Renal cortical epithelial cell (primary cell): ENCODE results near the gene CDK2. TPM values are rescaled to one million over a fixed set of nuclear protein-coding genes. Genes with fewer than 3 reads are reported as not detected.

Experiments used
- DNase-seq: peaks from one replicate; pipeline ENCODE4 v3.0.0-alpha.2; 2011; ENCODE audit warnings: low read depth
- total RNA-seq: library from RNA; depleted of rRNA; stranded (reverse); fragments of >200 nt; gene quantifications from 2 replicates; pipeline ENCODE4 v1.2.3, GENCODE V29; 2014

CDK2 gene
- total RNA-seq, 1 donor from 2014 or later, result 12.9 TPM

GRCh38 chr12:55937981-55938380 is 28.6 kb upstream of the CDK2 start:
- DNase-seq, result no peak

DNA sequence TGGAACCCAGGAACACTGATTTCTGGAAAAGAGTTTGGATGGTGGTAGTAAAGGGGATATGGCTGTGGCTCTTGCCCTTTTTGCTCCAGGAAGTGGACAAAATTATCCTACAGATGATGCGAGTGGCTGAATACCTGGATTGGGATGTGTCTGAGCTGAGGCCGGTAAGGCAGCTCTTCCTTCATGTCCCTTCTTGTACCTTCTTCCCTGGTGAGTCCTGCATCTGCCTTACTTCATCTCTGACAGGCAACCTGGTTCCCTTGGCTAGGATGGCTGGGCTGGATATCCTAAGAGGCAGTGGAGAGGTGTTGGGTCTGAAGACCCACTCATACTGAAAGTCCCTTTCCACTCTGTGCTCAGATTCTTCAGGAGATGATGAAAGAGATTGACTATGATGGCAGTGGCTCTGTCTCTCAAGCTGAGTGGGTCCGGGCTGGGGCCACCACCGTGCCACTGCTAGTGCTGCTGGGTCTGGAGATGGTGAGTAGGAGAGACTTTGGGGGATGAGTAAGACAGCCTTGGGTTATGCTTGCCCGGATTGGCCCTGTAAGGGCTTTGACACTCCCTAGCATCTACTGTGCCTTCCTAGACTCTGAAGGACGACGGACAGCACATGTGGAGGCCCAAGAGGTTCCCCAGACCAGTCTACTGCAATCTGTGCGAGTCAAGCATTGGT is 27.7 kb upstream of the CDK2 start:
- no peak for DNase-seq

GRCh38 chr12:55940065-55940732 is 26.4 kb upstream of the CDK2 start:
- DNase-seq, result peak; percentile 75

GRCh38 chr12:55942055-55942454 is 24.6 kb upstream of the CDK2 start:
- DNase-seq, result no peak

DNA sequence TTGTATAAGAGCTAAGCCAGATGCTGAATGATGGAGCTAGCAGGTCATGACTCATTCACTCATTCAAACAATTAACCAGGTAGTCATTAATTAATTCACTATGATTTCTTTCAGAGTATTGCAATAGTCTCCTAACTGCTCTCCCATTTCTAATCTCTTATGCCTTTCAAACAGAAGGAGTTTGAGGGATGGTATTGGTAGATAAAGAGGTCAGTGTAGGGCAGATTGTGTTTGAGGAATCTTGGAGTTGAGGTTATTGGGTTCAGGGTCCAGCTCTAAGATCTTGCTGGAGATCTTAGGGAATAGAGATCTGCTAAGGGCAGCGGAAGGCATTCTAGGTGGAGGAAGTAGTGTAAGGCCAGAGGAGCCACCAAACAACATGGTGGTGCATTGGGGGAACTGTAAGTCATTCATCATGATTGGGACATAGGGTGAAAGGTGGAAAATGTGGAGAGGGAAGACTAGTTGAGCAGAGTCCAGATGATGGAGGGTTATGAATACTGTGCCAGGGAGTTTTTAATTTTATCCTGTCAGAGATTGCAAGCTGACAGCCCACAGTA is 24.0 kb upstream of the CDK2 start:
- DNase-seq, result peak; percentile 37

DNA sequence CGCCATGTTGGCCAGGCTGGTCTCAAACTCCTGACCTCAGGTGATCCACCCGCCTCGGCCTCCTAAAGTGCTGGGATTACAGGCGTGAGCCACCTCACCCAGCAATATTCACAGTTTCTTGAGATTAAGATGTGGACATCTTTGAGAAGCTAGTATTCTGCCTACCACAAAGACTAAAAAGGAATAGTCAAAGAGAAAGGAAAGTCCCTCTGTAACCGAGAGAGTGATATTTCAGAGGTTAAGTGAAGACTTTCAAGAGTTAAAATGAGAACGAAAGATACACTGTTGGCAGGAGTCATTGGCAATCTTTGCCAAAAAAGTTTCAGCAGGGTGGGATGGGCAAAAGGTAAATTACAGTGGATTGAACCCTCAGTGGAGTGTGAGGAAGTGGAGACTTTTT is 20.1 kb upstream of the CDK2 start:
- no peak for DNase-seq

GRCh38 chr12:55955344-55955743 is 11.3 kb upstream of the CDK2 start:
- DNase-seq, result no peak

DNA sequence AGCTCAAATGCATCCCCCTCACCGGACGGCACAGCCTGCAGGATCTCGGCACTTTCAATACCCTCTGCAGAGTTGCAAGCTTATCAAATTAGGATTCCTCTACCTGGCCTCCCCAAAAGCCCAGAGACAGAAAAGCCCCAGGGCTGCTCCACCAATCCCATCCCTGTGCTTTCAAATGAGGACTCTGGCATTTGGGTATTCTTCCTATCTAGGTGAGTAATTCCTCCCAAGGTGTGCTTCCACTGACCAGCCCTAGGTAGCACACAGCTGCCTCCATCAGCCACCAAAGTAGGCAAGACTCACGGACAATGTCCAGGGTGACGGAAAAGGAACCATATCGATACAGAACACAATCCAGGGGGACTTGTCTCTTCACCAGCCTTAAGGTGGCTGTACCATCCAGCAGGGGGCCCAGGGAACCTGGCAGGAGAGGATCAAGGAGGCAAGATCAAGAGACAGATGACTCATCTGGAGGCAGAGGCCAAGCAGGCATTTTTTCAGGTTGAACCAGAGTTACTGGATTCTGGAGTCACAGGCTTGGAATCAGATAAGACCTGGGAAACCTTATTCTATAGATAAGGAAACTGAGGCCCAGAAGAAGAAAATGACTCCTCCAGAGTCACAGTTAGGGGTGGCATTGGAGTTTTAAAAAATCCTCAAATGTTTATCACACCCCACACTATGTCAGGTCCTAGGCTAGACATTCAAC is 10.7 kb upstream of the CDK2 start:
- DNase-seq, result peak; percentile 83

DNA sequence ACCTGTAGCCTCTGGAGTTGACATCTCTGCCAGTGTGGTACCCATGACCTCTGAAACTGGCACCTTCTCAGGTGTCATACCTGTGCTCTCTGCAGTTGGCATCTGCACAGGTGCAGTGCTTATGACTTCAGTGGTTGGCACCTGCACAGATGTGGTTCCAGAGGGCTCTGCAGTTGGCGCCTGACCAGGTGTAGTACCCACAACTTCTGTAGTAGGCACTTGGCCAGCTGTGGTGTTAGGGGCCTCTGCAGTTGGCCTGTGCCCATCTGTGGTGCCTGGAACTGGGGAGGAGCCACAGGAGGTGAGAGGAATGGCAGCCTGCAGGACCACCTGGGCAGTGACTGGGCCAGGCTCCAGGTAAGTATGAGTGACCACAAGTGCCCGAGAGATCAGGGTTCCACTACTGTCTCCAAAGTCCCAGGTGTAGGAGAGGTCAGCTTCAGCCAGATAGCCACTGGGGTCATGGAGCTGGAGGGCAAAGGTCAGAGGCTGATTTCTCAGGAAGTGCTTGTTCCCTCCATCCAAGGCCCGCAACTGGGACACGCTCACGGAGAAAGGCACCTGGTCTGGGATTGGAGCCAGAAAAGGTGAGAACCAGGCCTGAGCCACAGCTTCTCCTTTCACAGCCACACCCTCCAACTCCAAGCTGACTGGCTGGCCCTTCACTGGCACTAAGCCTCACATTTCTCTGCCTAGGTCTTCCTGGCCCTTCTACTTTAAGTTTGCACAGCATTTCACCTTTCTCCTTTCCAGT is 9.3 kb upstream of the CDK2 start:
- DNase-seq, result no peak

GRCh38 chr12:55963760-55964159 is 2.9 kb upstream of the CDK2 start:
- no peak for DNase-seq

DNA sequence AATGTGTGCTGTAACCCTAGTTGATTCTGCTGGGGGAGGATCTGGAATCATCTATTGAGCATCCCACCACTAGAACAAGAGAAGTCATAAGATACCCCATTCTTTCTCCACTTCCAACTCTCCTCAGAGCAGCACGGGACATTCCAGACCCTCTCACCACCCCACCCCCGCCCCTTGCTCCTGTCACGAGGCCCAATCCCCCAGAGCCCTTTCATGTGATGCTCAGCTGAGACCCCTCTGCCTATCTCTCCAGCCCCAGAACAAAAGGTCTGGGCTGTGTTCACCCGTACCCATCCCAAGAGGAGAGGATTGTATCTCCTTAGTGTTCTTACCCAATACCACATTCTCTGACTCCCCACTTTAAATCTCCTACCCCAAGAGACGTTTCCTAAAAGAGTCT is 1.4 kb upstream of the CDK2 start:
- DNase-seq, result no peak

DNA sequence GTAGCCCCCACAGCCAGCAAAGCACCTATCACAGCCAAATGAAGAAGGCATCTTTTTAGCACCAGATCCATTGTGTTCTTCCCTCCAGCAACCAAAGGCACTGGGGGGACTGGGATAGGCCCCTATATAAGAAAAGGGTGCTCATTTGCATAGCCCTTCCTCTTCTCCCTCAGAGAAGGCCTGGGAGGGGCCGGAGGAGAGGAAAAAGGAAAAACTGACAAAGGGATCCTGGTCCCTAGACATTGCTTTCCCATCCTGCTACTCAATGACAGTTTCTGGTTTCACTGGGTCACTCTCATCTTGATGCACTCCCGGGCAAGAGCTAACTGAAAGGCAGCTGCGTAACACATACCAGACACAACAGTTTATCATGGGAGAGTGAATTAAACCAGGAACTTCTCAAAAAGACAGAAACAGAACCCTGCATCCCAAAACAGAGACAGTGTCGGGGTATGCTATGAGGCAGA is 656 bp upstream of the CDK2 start, which contains the start of gene PMEL:
Gene PMEL (minus strand): TSS at position 102 of the 467 bp plus-strand sequence. CDS start 31 bp downstream, at position 71.
- DNase-seq, result no peak

DNA sequence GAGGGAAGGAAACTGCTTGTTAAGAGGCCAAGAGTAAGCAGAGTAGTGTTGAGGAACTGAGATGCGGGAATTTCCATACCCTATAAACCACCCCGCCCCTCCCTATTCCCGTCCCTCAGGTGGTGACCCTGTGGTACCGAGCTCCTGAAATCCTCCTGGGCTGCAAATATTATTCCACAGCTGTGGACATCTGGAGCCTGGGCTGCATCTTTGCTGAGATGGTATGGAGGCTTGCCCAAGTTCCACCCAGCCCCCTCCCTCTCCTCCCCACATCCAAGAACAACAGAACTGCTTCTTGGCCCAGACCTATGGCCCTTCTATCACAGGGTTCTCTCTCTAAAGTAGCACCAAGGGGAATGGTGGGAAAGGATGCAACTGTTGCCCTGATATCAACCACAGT is 2.7 kb downstream of the CDK2 start:
- no peak for DNase-seq

- no peak for DNase-seq
Measured at GRCh38 chr12:55970775-55971174, 4.1 kb downstream of the CDK2 start.

DNA sequence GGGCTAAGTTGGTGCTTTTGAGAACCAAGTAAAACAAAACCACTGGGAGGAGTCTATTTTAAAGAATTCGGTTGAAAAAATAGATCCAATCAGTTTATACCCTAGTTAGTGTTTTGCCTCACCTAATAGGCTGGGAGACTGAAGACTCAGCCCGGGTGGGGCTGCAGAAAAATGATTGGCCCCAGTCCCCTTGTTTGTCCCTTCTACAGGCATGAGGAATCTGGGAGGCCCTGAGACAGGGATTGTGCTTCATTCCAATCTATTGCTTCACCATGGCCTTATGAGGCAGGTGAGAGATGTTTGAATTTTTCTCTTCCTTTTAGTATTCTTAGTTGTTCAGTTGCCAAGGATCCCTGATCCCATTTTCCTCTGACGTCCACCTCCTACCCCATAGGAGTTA is 5.4 kb downstream of the CDK2 start:
- peak; percentile 90 for DNase-seq

- DNase-seq, result no peak
Measured at GRCh38 chr12:55972456-55972855, 5.8 kb downstream of the CDK2 start.

DNA sequence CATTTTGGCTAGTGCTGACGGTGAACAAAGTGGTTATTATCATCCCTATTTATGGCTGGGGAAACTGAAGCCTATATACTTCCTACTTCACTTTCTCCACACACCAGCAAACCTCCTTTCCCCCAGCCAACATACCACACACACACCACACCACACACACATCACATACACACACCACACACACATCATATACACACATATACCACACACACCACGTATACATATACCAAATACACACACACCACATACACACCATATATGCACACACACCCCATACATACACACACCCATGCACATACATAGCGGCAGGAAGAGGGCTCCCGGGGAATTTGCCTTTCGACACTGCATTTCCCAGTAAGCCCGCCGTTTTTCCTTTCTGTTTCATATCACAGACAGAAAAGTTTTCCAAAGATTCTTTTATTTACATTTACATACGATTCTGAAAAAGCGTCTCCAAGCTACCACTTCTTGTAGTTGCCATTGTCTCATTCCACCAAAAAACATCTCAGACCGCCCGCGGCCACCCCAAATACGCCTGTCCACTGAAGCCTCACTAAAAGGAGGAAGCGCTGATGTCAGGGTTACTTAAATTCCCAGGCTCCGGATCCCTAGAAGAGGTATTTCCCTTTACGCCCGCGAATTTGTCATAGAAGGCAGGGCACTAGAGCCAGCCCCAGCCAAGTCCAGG is 6.4 kb downstream of the CDK2 start:
- DNase-seq, result no peak

DNA sequence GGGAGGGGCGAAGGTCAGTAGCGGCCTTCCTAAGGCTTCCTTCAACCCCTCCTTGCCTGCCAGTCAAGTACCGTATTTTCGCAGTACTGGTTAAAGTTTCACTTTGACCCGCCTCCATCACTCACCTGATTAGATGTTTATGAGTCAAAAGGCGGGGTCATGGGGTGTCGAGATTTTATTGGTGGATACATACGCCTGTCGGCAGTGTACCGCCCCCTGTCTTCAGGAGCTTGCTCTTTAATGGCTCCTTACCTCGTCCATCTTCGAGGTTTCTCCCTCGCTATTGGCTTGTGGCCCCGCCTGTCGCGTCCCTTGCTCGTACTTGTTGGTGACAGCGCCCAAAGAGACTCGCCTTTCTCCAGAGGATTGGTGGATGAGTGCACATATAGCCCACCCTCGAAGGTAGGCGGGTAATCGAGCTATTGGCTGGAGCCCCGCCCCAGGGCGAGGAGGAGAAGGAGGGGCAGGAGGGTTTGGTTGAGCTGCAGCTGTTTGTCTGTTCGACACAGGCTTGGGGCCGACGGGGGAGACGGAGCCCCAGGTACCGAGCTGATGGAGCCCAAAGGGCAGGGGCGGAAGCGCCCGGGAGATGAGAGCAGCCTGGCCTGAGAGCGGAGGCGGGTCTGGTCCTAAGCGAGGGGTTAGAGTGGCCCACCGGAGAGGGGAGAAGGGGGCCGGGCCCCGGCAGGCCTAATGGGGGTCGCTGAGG is 7.1 kb downstream of the CDK2 start, which contains the start of gene RAB5B:
Gene RAB5B (plus strand): TSS at position 480 of the 709 bp plus-strand sequence. CDS start 12,883 bp downstream, outside the sequence.
- peak; percentile 100 for DNase-seq

DNA sequence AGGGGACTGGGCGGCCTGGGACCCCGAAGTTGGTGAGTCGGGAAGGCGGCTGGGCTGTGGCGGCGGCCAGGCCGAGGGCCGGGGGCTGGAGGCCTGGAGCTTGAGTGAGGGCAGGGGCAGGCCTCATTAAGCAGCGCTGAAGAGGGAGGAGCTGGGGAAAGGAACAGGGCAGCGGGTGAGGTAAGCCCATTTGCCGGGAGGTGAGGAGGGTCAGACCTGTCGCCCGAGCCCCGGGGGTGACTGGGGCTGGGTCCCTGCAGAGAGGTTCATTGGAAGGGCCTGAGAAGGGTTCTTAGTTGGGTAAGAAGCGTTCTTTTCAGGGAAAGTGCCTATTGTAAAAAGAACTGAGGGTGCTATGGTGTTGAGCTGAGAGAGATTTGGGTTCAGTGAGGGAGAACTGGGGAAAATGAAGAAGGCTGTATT is 7.7 kb downstream of the CDK2 start:
- peak; percentile 58 for DNase-seq

DNA sequence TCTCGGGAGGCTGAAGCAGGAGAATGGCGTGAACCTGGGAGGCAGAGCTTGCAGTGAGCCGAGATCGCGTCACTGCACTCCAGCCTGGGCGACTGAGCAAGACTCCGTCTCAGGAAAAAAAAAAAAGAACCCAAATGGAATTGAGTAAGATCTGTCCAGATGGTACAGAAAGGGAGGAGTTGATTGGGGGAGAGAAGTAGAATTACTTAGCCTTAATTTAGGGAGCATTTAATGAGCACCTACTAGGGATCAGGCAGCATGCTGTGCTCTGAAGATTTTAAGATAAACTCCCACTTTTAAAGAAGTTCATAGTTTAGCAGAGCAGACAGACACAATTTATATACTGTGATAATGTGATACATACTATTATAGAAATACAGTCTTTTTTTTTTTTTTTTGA is 11.8 kb downstream of the CDK2 start:
- DNase-seq, result no peak
